PC-9 (cell line): ENCODE measurements around the gene RIMBP2. TPM values are rescaled to one million over a fixed set of nuclear protein-coding genes. Genes with fewer than 3 reads are reported as not detected.

Experiments used
- BruUV-seq: library from RNA; stranded (reverse); fragments of 400-500 nt; replicated peaks from 2 replicates; lab custom pipeline; 2021; lab: Mats Ljungman, UMichigan
- CTCF ChIA-PET: fragments of 300-600 bp; sonication (Branson Sonifier 250); formaldehyde crosslinking; loops from one replicate; lab custom pipeline; 2022; ENCODE audit warnings: antibody characterized with exemption; lab: Charles Lee
- POLR2A ChIA-PET: fragments of 300-600 bp; sonication (Branson Sonifier 250); formaldehyde crosslinking; loops from one replicate; lab custom pipeline; 2022; ENCODE audit warnings: antibody characterized with exemption; ENCODE audit not compliant: unreplicated experiment; lab: Charles Lee
- DNase-seq, 2 experiments: peaks; one replicate each; pipeline versions ENCODE4 v3.0.0 to v3.0.0-alpha.2; 2015 to 2022; ENCODE audit warnings: mixed read lengths in 1 of 2
- H2AFZ ChIP-seq: fragments of 200-600 bp; sonication (generic); 2 replicates; pipeline ENCODE4 v1.8.1; 2017; ENCODE audit warnings: antibody characterized with exemption
- H3F3A ChIP-seq: fragments of 200-600 bp; sonication (generic); 2 replicates; pipeline ENCODE4 v1.8.1; 2017; ENCODE audit warnings: antibody characterized with exemption, mild to moderate bottlenecking, low read depth; ENCODE audit not compliant: insufficient read depth
- H3K27ac ChIP-seq: fragments of 200-600 bp; sonication (generic); 2 replicates; pipeline ENCODE4 v1.6.1; 2016; ENCODE audit warnings: mixed run types
- H3K27me3 ChIP-seq: fragments of 200-600 bp; sonication (generic); 2 replicates; pipeline ENCODE4 v1.6.1; 2016; ENCODE audit warnings: low read depth, mixed run types; ENCODE audit not compliant: insufficient read depth
- H3K36me3 ChIP-seq: fragments of 200-600 bp; sonication (generic); 2 replicates; pipeline ENCODE4 v1.6.1; 2016; ENCODE audit warnings: low read depth, mixed run types
- H3K4me1 ChIP-seq: fragments of 200-600 bp; sonication (generic); replicated peaks from 2 replicates; pipeline ENCODE4 v1.6.1; 2016; ENCODE audit warnings: mixed run types; ENCODE audit not compliant: insufficient read depth
- H3K4me2 ChIP-seq: fragments of 200-600 bp; sonication (generic); 2 replicates; pipeline ENCODE4 v1.6.1; 2017; ENCODE audit warnings: mixed run types
- H3K4me3 ChIP-seq: fragments of 200-600 bp; sonication (generic); 2 replicates; pipeline ENCODE4 v1.6.1; 2016; ENCODE audit warnings: mixed run types
- H3K79me2 ChIP-seq: fragments of 200-600 bp; sonication (generic); 2 replicates; pipeline ENCODE4 v1.6.1; 2017; ENCODE audit warnings: low read depth, mixed run types
- H3K9me2 ChIP-seq: fragments of 200-600 bp; sonication (generic); 2 replicates; pipeline ENCODE4 v1.8.1; 2017; ENCODE audit warnings: mild to moderate bottlenecking; ENCODE audit not compliant: insufficient read depth
- H3K9me3 ChIP-seq: fragments of 200-600 bp; sonication (generic); 2 replicates; pipeline ENCODE4 v1.8.1; 2016; ENCODE audit warnings: low read depth; ENCODE audit not compliant: insufficient read depth
- H4K20me1 ChIP-seq: fragments of 200-600 bp; sonication (generic); 2 replicates; pipeline ENCODE4 v1.8.1; 2017; ENCODE audit not compliant: insufficient read depth
- EZH2 ChIP-seq: fragments of 200-600 bp; sonication (generic); IDR thresholded peaks from 2 replicates; pipeline ENCODE4 v1.8.0; 2017; ENCODE audit warnings: antibody characterized with exemption, low read depth
- intact Hi-C: fragments of 100-400 bp; cut with micrococcal nuclease; formaldehyde crosslinking; loops from one replicate; pipeline ENCODE4 v1.10.0; 2022; ENCODE audit not compliant: unreplicated experiment
- total RNA-seq: library from RNA; stranded (reverse); gene quantifications from 2 replicates; pipeline ENCODE4 v1.2.3, GENCODE V29; 2021
- TF ChIP-seq, protein P1 (sequence below): fragments of 200-600 bp; sonication (generic); conservative IDR thresholded peaks from 2 replicates; pipeline ENCODE4 v1.6.1; 2017; ENCODE audit warnings: mixed run types, antibody characterized with exemption, mild to moderate bottlenecking, moderate library complexity

Gene RIMBP2
- total RNA-seq, 1 experiment from 2014 or later: not detected

DNA sequence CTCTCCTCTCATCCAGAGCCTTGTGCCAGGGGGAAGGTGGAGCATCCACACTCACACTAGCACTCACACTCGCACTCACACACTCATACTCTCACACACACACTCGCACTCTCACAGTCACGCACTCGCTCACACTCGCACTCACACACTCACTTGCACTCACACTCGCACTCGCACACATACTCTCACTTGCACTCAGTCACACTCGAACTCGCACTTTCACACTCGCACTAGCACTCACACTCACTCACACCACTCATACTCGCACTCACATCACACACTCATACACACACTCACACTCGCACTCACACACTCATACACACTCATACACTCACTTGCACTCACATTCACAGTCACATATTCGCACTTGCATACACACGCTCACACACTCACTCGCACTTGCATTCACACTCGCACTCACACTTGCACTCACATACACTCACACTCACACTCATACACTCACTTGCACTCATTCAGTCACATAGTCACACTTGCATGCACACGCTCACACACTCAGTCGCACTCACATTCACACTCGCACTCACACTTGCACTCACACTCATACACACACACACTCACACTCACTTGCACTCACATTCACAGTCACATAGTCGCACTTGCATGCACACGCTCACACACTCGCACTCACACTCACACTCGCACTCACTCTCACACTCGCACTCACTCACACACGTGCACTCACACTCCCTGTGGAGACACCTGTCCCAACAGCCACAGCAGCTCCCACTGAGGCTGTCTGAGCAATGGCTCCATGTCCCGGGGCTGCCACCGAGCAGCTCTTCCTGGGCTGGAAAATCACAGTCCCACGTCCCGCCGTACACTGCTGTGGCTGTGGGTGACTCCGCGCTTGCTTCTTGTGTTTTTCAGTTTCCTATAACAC lies 12.3 kb upstream of the RIMBP2 start:
- H2AFZ ChIP-seq: no peak overlapping the region
- BruUV-seq: no TSS peak
- peaks cover 37% of the 10 kb centered on the region for H3K27me3 ChIP-seq
- POLR2A ChIA-PET: no interaction called here
- intact Hi-C loops: no loop called here
- CTCF ChIA-PET: no interaction called here
- no peaks in the 10 kb centered on the region for H4K20me1 ChIP-seq
- no peak for TF ChIP-seq EZH2
- TF ChIP-seq, protein P1, sequence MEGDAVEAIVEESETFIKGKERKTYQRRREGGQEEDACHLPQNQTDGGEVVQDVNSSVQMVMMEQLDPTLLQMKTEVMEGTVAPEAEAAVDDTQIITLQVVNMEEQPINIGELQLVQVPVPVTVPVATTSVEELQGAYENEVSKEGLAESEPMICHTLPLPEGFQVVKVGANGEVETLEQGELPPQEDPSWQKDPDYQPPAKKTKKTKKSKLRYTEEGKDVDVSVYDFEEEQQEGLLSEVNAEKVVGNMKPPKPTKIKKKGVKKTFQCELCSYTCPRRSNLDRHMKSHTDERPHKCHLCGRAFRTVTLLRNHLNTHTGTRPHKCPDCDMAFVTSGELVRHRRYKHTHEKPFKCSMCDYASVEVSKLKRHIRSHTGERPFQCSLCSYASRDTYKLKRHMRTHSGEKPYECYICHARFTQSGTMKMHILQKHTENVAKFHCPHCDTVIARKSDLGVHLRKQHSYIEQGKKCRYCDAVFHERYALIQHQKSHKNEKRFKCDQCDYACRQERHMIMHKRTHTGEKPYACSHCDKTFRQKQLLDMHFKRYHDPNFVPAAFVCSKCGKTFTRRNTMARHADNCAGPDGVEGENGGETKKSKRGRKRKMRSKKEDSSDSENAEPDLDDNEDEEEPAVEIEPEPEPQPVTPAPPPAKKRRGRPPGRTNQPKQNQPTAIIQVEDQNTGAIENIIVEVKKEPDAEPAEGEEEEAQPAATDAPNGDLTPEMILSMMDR: no peak
- H3K36me3 ChIP-seq: no peaks in the 10 kb centered on the region
- no peak overlapping the region for H3K4me3 ChIP-seq
- H3F3A ChIP-seq: no peaks in the 10 kb centered on the region
- no peak for DNase-seq
- H3K4me1 ChIP-seq: no peaks in the 10 kb centered on the region
- H3K79me2 ChIP-seq: no peaks in the 10 kb centered on the region
- H3K9me3 ChIP-seq: no peaks in the 10 kb centered on the region
- H3K27ac ChIP-seq: no peak overlapping the region
- H3K4me2 ChIP-seq: no peak overlapping the region
- H3K9me2 ChIP-seq: no peaks in the 10 kb centered on the region

DNA sequence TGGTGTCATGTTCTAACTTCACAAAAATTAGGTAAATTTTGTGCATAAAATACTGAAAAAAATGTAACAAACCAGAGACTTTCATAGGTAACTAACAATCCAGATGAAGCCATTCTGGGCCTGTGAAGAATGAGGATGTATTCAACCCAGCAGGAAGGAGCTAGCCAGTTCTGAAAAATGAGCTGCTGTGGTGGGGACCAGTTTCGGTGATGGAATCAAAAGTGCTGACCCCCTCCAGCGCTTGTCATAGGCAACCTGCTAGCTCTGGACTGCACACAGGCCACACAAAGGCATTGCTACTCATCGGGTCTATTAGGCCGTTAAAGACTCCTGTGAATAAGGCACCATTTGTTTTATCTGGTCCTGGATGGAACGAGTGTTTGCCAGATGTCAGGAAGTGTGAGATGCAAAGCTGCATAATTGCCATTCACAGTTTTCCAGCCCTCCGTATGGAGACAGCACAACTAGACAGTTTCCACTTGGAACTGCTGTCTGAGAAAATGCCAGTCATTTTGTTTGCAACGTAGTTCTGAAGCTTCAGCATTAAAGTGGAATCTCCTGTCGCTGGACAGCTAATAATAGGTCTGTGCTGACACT lies 3.3 kb upstream of the RIMBP2 start:
- Histone ChIP-seq H3K4me2 (no peak overlapping the region), H2AFZ (no peak overlapping the region), H4K20me1 (no peaks in the 10 kb centered on the region), H3K27ac (no peak overlapping the region), H3K4me1 (no peaks in the 10 kb centered on the region), H3K36me3 (no peaks in the 10 kb centered on the region), H3K9me2 (no peaks in the 10 kb centered on the region), H3K27me3 (peaks cover 41% of the 10 kb centered on the region), H3F3A (no peaks in the 10 kb centered on the region), H3K79me2 (no peaks in the 10 kb centered on the region), H3K9me3 (no peaks in the 10 kb centered on the region), H3K4me3 (no peak overlapping the region)
- BruUV-seq: no TSS peak
- TF ChIP-seq EZH2: no peak
- TF ChIP-seq, protein P1: no peak
- intact Hi-C loops: no loop called here
- DNase-seq: no peak
- ChIA-PET POLR2A (no interaction called here), CTCF (no interaction called here)

DNA sequence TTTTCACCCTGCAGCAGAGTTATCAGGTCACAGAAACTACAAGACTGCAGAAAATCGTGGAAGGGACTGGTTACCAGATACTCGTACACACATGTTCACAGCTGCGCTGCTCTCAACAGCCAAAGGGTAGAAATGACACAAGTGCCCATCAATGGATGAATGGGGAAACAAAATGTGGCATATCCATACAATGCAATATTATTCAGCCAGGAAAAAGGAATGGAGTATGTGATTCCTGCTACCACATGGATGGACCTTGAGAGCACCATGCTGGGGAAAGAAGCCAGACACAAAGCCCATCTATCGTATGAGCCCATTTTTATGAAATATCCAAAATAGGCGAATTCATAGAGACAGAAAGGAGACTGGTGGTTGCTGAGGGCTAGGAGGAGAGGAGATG lies 1.7 kb upstream of the RIMBP2 start:
- H3K79me2 ChIP-seq: no peaks in the 10 kb centered on the region
- H2AFZ ChIP-seq: no peak overlapping the region
- H3K9me2 ChIP-seq: no peaks in the 10 kb centered on the region
- POLR2A ChIA-PET: no interaction called here
- no peak overlapping the region for H3K27ac ChIP-seq
- no peaks in the 10 kb centered on the region for H3F3A ChIP-seq
- H3K27me3 ChIP-seq: peaks cover 56% of the 10 kb centered on the region
- DNase-seq: no peak
- CTCF ChIA-PET: no interaction called here
- no TSS peak for BruUV-seq
- H3K36me3 ChIP-seq: no peaks in the 10 kb centered on the region
- H3K4me3 ChIP-seq: no peak overlapping the region
- H3K9me3 ChIP-seq: no peaks in the 10 kb centered on the region
- no peaks in the 10 kb centered on the region for H3K4me1 ChIP-seq
- intact Hi-C loops: no loop called here
- no peak overlapping the region for H3K4me2 ChIP-seq
- TF ChIP-seq EZH2: no peak
- TF ChIP-seq, protein P1: no peak
- H4K20me1 ChIP-seq: no peaks in the 10 kb centered on the region
